ENCODE results near the gene PTPN14. TPM values are rescaled to one million over a fixed set of nuclear protein-coding genes. Genes with fewer than 3 reads are reported as not detected.
A peak's percentile ranks its signal among the peaks of the same experiment; 100 is the strongest.

PTPN14 gene
- total and polyA plus RNA-seq, 3 donors from 2014 or later = 14.8 to 59.2 (median 42.2) TPM

GRCh38 chr1:214545293-214545692, 6.1 kb downstream of the PTPN14 start:
- no peak for DNase-seq
- Histone ChIP-seq H3K36me3 (ENCODE audit: low read depth, missing control alignments) (no peaks in the 10 kb centered on the region), H3K4me1 (peaks cover 33% of the 10 kb centered on the region), H3K9me3 (no peaks in the 10 kb centered on the region), H3K27ac (no peak overlapping the region), H3K27me3 (no peaks in the 10 kb centered on the region), H3K4me3 (no peak overlapping the region)
- 85 to 87% methylated on average over 2 of the region's 2 CpGs for WGBS, 2 donors
- intact Hi-C loops (cut with DNase I; ENCODE audit: low total_unique reads) = no loop called here
- TF ChIP-seq CTCF (IDR thresholded peaks at IDR 0.05) (no peak), POLR2A (IDR thresholded peaks at IDR 0.05) (no peak)

- H3K27ac ChIP-seq = no peak overlapping the region
- no peak overlapping the region for H3K4me3 ChIP-seq
- H3K9me3 ChIP-seq = no peaks in the 10 kb centered on the region
- no peaks in the 10 kb centered on the region for H3K36me3 ChIP-seq (ENCODE audit: low read depth, missing control alignments)
- intact Hi-C loops (cut with DNase I; ENCODE audit: low total_unique reads) = no loop called here
- 87 to 92% methylated on average over 1 of the region's 1 CpG for WGBS, 2 donors
- peaks cover 28% of the 10 kb centered on the region for H3K4me1 ChIP-seq
- DNase-seq = no peak
- TF ChIP-seq CTCF (IDR thresholded peaks at IDR 0.05) = no peak
- no peak for TF ChIP-seq POLR2A (IDR thresholded peaks at IDR 0.05)
- H3K27me3 ChIP-seq = no peaks in the 10 kb centered on the region
These were observed 6.6 kb downstream of the PTPN14 start for GRCh38 chr1:214544791-214545190.

- 60 to 79% methylated on average over 11 of the region's 11 CpGs for WGBS, 2 donors
- Histone ChIP-seq H3K9me3 (no peaks in the 10 kb centered on the region), H3K27ac (peak overlapping the region; percentile 25), H3K36me3 (ENCODE audit: low read depth, missing control alignments) (no peaks in the 10 kb centered on the region), H3K4me3 (no peak overlapping the region), H3K27me3 (no peaks in the 10 kb centered on the region), H3K4me1 (peaks cover 6% of the 10 kb centered on the region)
- TF ChIP-seq POLR2A (IDR thresholded peaks at IDR 0.05) (no peak), CTCF (IDR thresholded peaks at IDR 0.05) (no peak)
- peak; percentile 80 for DNase-seq
- intact Hi-C loops (cut with DNase I; ENCODE audit: low total_unique reads) = no loop called here
These were observed 8.9 kb downstream of the PTPN14 start for GRCh38 chr1:214542275-214543199.

- Histone ChIP-seq H3K4me1 (peaks cover 5% of the 10 kb centered on the region), H3K27me3 (no peaks in the 10 kb centered on the region), H3K27ac (no peak overlapping the region), H3K9me3 (no peaks in the 10 kb centered on the region), H3K36me3 (ENCODE audit: low read depth, missing control alignments) (no peaks in the 10 kb centered on the region), H3K4me3 (no peak overlapping the region)
- no peak for DNase-seq
- TF ChIP-seq POLR2A (IDR thresholded peaks at IDR 0.05) (no peak), CTCF (IDR thresholded peaks at IDR 0.05) (no peak)
- intact Hi-C loops (cut with DNase I; ENCODE audit: low total_unique reads) = no loop called here
- 68 to 74% methylated on average over 2 of the region's 2 CpGs for WGBS, 2 donors
These were observed 9.7 kb downstream of the PTPN14 start for GRCh38 chr1:214541693-214542092.
